WTC11 (cell line): ENCODE results near the gene B3GALT4. TPM values are rescaled to one million over a fixed set of nuclear protein-coding genes. Genes with fewer than 3 reads are reported as not detected.

ENCODE experiments used
- ATAC-seq: fragments of 200-7000 bp; cut with Tn5 transposase; 2 replicates; pipeline ENCODE4 v1.10.0; 2021; ENCODE audit warnings: mild to moderate bottlenecking, moderate library complexity
- CTCF ChIA-PET: fragments of 300-600 bp; sonication (Branson Sonifier 250); formaldehyde crosslinking; loops from one replicate; lab custom pipeline; 2021; ENCODE audit warnings: antibody characterized with exemption; lab: Charles Lee
- POLR2A ChIA-PET: fragments of 350-600 bp; sonication (Branson Sonifier 250); formaldehyde crosslinking; loops from one replicate; lab custom pipeline; 2021; ENCODE audit warnings: antibody characterized with exemption; lab: Charles Lee
- DNase-seq: peaks from one replicate; pipeline ENCODE4 v3.0.0; 2021; ENCODE audit warnings: low spot score
- H3K27ac Mint-ChIP-seq: 2 replicates; pipeline ENCODE4 v1.8.0; 2021; ENCODE audit warnings: mixed read lengths
- H3K27me3 Mint-ChIP-seq: 2 replicates; pipeline ENCODE4 v1.8.0; 2021; ENCODE audit warnings: low read depth, mild to moderate bottlenecking, moderate library complexity, mixed read lengths
- H3K36me3 Mint-ChIP-seq: 2 replicates; pipeline ENCODE4 v1.8.0; 2021; ENCODE audit warnings: mixed read lengths
- H3K4me1 Mint-ChIP-seq: 2 replicates; pipeline ENCODE4 v1.8.0; 2022; ENCODE audit warnings: mixed read lengths
- H3K4me3 Mint-ChIP-seq: 2 replicates; pipeline ENCODE4 v1.8.0; 2021; ENCODE audit warnings: mild to moderate bottlenecking, moderate library complexity, mixed read lengths
- H3K9me3 Mint-ChIP-seq: 2 replicates; pipeline ENCODE4 v1.8.0; 2021; ENCODE audit warnings: mixed read lengths
- AFF4 ChIP-seq: sonication (generic); formaldehyde crosslinking; IDR thresholded peaks from 2 replicates; pipeline ENCODE4 v1.8.1; 2023; ENCODE audit warnings: mild to moderate bottlenecking, missing genetic modification reagents, borderline replicate concordance
- CTCF ChIP-seq: fragments of 200-600 bp; IDR thresholded peaks from 2 replicates; pipeline ENCODE4 v1.8.0; 2022; ENCODE audit warnings: antibody characterized with exemption
- EMX1 ChIP-seq: fragments of 250-450 bp; sonication (Bioruptor Pico); IDR thresholded peaks from 2 replicates; pipeline ENCODE4 v1.8.0; 2021; ENCODE audit warnings: mild to moderate bottlenecking
- ESRRA ChIP-seq: sonication (generic); formaldehyde crosslinking; IDR thresholded peaks from 2 replicates; pipeline ENCODE4 v1.8.1; 2022; ENCODE audit warnings: mild to moderate bottlenecking, missing genetic modification reagents, borderline replicate concordance
- ETV6 ChIP-seq: sonication (generic); formaldehyde crosslinking; IDR thresholded peaks from 2 replicates; pipeline ENCODE4 v1.8.1; 2022; ENCODE audit warnings: mild to moderate bottlenecking, missing genetic modification reagents
- FOXK1 ChIP-seq: sonication (generic); formaldehyde crosslinking; IDR thresholded peaks from 2 replicates; pipeline ENCODE4 v1.8.0; 2022; ENCODE audit warnings: mild to moderate bottlenecking, moderate library complexity, missing genetic modification reagents
- GTF2I ChIP-seq: fragments of 250-450 bp; sonication (Bioruptor Pico); conservative IDR thresholded peaks from 2 replicates; pipeline ENCODE4 v1.4.0; 2021; ENCODE audit warnings: mild to moderate bottlenecking
- HMGA2 ChIP-seq: fragments of 250-450 bp; sonication (Bioruptor Pico); IDR thresholded peaks from 2 replicates; pipeline ENCODE4 v1.4.0; 2021; ENCODE audit warnings: mild to moderate bottlenecking, moderate library complexity
- KAT7 ChIP-seq: sonication (generic); formaldehyde crosslinking; IDR thresholded peaks from 2 replicates; pipeline ENCODE4 v1.8.1; 2023; ENCODE audit warnings: missing genetic modification reagents, mild to moderate bottlenecking, borderline replicate concordance
- SMAD3 ChIP-seq: sonication (generic); formaldehyde crosslinking; IDR thresholded peaks from 2 replicates; pipeline ENCODE4 v1.8.0; 2022; ENCODE audit warnings: missing genetic modification reagents, mild to moderate bottlenecking, borderline replicate concordance
- SP1 ChIP-seq: sonication (generic); formaldehyde crosslinking; conservative IDR thresholded peaks from 2 replicates; pipeline ENCODE4 v1.8.1; 2022; ENCODE audit warnings: missing genetic modification reagents
- ZBTB21 ChIP-seq: sonication (generic); formaldehyde crosslinking; IDR thresholded peaks from 2 replicates; pipeline ENCODE4 v1.8.1; 2023; ENCODE audit warnings: mild to moderate bottlenecking, missing genetic modification reagents, borderline replicate concordance
- ZNF219 ChIP-seq: sonication (generic); formaldehyde crosslinking; IDR thresholded peaks from 2 replicates; pipeline ENCODE4 v1.8.0; 2023; ENCODE audit warnings: missing genetic modification reagents, mild to moderate bottlenecking, borderline replicate concordance
- ZNF425 ChIP-seq: fragments of 250-450 bp; sonication (Bioruptor Pico); conservative IDR thresholded peaks from 2 replicates; pipeline ENCODE4 v1.9.0; 2021; ENCODE audit warnings: mild to moderate bottlenecking
- total RNA-seq: library from RNA; stranded (reverse); gene quantifications from 3 replicates; pipeline ENCODE4 v1.2.3, GENCODE V29; 2021
- TF ChIP-seq, protein P1 (sequence below): sonication (generic); formaldehyde crosslinking; IDR thresholded peaks from 2 replicates; pipeline ENCODE4 v1.8.1; 2023; ENCODE audit warnings: mild to moderate bottlenecking, missing genetic modification reagents, moderate library complexity
- TF ChIP-seq, protein P2 (sequence below): fragments of 250-450 bp; sonication (Bioruptor Pico); IDR thresholded peaks from 2 replicates; pipeline ENCODE4 v1.9.0; 2021; ENCODE audit warnings: mild to moderate bottlenecking

Gene B3GALT4
- total RNA-seq, 1 experiment from 2014 or later: 4.1 TPM

DNA sequence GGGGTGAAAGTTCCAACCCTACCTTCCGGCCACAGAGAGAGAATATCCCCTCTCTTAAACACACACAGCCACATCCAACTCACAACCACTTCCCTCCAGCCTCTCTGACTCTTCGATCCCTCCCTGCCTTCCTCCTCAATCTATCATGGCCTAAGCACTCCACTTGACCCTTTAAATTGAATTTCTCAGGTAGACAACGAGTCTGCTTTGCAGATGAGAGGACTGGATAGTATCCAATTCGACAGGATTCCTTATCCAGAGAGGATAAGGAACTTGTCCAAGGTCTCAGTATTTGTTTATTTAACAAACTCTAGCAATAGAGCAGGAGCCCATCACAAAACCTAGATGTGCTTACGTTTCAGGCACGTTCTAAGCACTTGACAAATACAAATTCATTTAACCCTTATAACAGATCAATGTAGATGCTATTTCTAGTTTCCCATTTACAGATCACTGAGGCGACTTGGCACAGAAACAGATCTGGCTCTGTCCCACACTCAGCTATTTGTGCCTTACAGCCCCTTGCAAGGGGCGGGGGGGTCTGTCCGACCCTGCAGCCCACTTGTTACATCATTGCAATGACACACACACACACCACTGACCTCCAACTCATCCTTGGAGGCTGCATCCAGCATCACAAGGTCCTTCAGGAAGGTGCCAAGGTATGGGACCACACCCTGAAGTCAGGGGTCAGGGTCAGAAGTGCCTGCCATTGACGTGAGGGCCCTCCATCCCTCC, 17.3 kb downstream of the B3GALT4 start:
- Mint-ChIP-seq H3K4me3 (no peak overlapping the region), H3K27ac (no peak overlapping the region), H3K36me3 (peaks cover 19% of the 10 kb centered on the region), H3K27me3 (no peaks in the 10 kb centered on the region), H3K9me3 (no peaks in the 10 kb centered on the region), H3K4me1 (peaks cover 19% of the 10 kb centered on the region)
- POLR2A ChIA-PET: no interaction called here
- DNase-seq (no peak), ATAC-seq (no peak)
- CTCF ChIA-PET: interaction anchor here (1.1 kb wide), 1 partner anchor 17 kb away, joined by 3 read pairs; no protein-coding TSS in a partner anchor
- no peak for TF ChIP-seq EMX1 (CRISPR knock-in tag)
- no peak for TF ChIP-seq KAT7 (CRISPR knock-in tag)
- no peak for TF ChIP-seq ESRRA (CRISPR knock-in tag)
- no peak for TF ChIP-seq SMAD3 (CRISPR knock-in tag)
- TF ChIP-seq AFF4: no peak

DNA sequence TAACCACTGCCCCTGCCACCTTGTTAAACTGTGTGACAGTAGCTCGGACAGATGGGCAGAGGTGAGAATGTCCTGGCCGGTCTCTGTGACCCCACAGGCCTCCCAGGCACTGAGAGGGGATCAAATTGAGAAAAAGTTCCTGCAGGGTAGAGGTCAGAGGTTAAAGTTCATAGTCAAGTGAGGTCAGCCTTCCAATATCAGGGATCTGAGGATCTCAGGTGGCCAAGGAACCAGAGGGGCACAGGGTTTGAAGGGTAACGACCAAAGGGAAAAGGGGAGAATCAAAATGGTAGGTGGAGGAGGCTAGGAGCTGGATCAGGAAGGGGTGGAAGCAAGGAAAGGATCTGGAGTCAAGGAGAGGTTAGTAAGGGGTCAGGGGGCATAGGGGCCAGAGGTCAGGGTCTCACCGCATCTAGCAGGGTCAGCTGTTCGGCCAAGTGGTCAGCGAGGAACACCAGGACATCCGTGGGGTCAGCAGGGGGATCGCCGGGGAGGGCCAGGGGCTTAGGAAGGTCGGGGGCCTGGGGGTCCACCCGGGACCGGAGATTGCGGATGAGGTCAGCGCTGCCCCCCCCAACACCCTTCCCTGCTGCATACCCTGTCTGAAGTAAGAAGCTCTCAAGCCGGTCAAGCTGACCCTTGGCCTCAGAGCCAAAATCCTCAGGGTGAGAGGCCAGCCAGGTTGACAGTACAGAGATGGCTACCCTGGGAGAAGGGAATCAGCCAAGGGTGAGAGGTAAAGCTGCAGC, 18.9 kb downstream of the B3GALT4 start:
- Mint-ChIP-seq H3K36me3 (peaks cover 22% of the 10 kb centered on the region), H3K27ac (no peak overlapping the region), H3K9me3 (no peaks in the 10 kb centered on the region), H3K4me3 (peak overlapping the region; percentile 99), H3K27me3 (no peaks in the 10 kb centered on the region)
- ATAC-seq: no peak
- no peak for DNase-seq
- CTCF ChIA-PET: interaction anchor here (2.4 kb wide), 1 partner anchor 18 kb away, joined by 31 read pairs; the partner anchor contains the start of gene B3GALT4
- TF ChIP-seq, protein P1, sequence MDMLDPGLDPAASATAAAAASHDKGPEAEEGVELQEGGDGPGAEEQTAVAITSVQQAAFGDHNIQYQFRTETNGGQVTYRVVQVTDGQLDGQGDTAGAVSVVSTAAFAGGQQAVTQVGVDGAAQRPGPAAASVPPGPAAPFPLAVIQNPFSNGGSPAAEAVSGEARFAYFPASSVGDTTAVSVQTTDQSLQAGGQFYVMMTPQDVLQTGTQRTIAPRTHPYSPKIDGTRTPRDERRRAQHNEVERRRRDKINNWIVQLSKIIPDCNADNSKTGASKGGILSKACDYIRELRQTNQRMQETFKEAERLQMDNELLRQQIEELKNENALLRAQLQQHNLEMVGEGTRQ (CRISPR knock-in tag): no peak
- no peak for TF ChIP-seq HMGA2
- TF ChIP-seq, protein P2, sequence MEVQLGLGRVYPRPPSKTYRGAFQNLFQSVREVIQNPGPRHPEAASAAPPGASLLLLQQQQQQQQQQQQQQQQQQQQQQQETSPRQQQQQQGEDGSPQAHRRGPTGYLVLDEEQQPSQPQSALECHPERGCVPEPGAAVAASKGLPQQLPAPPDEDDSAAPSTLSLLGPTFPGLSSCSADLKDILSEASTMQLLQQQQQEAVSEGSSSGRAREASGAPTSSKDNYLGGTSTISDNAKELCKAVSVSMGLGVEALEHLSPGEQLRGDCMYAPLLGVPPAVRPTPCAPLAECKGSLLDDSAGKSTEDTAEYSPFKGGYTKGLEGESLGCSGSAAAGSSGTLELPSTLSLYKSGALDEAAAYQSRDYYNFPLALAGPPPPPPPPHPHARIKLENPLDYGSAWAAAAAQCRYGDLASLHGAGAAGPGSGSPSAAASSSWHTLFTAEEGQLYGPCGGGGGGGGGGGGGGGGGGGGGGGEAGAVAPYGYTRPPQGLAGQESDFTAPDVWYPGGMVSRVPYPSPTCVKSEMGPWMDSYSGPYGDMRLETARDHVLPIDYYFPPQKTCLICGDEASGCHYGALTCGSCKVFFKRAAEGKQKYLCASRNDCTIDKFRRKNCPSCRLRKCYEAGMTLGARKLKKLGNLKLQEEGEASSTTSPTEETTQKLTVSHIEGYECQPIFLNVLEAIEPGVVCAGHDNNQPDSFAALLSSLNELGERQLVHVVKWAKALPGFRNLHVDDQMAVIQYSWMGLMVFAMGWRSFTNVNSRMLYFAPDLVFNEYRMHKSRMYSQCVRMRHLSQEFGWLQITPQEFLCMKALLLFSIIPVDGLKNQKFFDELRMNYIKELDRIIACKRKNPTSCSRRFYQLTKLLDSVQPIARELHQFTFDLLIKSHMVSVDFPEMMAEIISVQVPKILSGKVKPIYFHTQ (CRISPR knock-in tag): no peak
- no peak for TF ChIP-seq CTCF
- TF ChIP-seq FOXK1: no peak
- no peak for TF ChIP-seq ZNF219 (CRISPR knock-in tag)
- TF ChIP-seq AFF4: no peak
- no peak for TF ChIP-seq SP1 (CRISPR knock-in tag)
- TF ChIP-seq ZBTB21 (CRISPR knock-in tag): no peak
- no peak for TF ChIP-seq KAT7 (CRISPR knock-in tag)
- no peak for TF ChIP-seq ZNF425 (CRISPR knock-in tag)
- no peak for TF ChIP-seq GTF2I
- TF ChIP-seq ETV6: no peak
- TF ChIP-seq, all 79 proteins: peak for 0
- peaks cover 18% of the 10 kb centered on the region for H3K4me1 Mint-ChIP-seq
- POLR2A ChIA-PET: no interaction called here
